Measurements from ENCODE around the gene LRRC27. TPM values are rescaled to one million over a fixed set of nuclear protein-coding genes. Genes with fewer than 3 reads are reported as not detected.
"Not testable (repeated sequence)": the region's sequence is repeated elsewhere in the genome, so short reads cannot be mapped to it uniquely, and the experiment has no call there.

LRRC27 gene
- total RNA-seq, 1 donor: 13.4 TPM

DNA sequence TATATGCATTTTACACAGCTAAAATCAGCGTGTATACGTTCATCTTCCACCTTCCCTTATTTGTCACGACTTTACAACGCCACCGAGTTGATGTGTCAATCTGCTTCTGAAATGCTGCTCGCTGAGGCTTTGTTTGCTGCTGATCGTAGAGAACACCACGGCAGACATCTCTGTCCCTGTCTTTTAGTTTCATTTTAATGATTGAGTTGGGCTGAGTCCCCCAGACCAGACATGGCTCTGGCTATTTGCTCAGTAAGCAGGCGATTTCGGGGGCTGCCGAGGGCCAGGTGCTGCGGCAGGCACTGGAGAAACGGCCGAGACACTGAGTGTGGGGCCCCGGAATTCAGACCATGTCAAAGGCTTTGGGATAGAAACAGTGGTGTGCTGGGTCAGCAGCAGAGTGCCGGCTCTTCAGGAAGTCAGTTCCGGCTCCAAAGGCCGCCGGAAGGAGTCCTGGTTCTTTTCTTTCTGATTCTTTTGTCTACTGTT lies 5.0 kb downstream of the LRRC27 start:
- no peaks in the 10 kb centered on the region for H4K20me1 ChIP-seq (ENCODE audit: insufficient read depth, low read length)
- H3K27me3 ChIP-seq (ENCODE audit: insufficient read depth, low read length): no peaks in the 10 kb centered on the region
- H2AFZ ChIP-seq (ENCODE audit: low read length): no peak overlapping the region
- TF ChIP-seq CTCF (IDR thresholded peaks at IDR 0.05; ENCODE audit: extremely low read depth, low read depth, low read length): no peak
- no peak overlapping the region for H3K4me2 ChIP-seq (ENCODE audit: insufficient read depth, low read length)
- peaks cover 7% of the 10 kb centered on the region for H3K4me1 ChIP-seq (ENCODE audit: insufficient read depth, low read length)
- H3K4me3 ChIP-seq (ENCODE audit: insufficient read depth, low read length): no peak overlapping the region
- H3K27ac ChIP-seq (ENCODE audit: low read depth, low read length): no peak overlapping the region
- H3K79me2 ChIP-seq (ENCODE audit: insufficient read depth, low read length): peaks cover 10% of the 10 kb centered on the region
- peaks cover 2% of the 10 kb centered on the region for H3K36me3 ChIP-seq (ENCODE audit: insufficient read depth, low read length)
- no peaks in the 10 kb centered on the region for H3K9me3 ChIP-seq (ENCODE audit: low read depth, low read length)
- no peak for DNase-seq (ENCODE audit: insufficient read length, low spot score, missing footprints)

DNA sequence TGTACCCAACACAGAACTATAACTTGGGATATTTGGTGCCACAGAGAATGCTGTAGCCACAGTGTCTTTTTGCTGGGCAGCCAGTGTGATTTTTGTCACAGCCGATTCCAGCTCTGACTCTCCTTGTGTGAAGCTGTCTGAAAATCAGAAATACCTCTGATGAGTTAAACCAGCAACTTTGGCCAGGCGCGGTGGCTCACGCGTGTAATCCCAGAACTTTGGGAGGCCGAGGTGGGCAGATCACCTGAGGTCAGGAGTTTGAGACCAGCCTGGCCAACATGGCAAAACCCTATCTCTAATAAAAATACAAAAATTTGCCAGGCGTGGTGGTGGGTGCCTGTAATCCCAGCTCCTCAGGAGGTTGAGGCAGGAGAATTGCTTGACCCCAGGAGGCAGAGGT lies 5.9 kb downstream of the LRRC27 start:
- H3K36me3 ChIP-seq (ENCODE audit: insufficient read depth, low read length); H2AFZ ChIP-seq (ENCODE audit: low read length); H3K9me3 ChIP-seq (ENCODE audit: low read depth, low read length); H3K27ac ChIP-seq (ENCODE audit: low read depth, low read length); H3K4me2 ChIP-seq (ENCODE audit: insufficient read depth, low read length); H3K27me3 ChIP-seq (ENCODE audit: insufficient read depth, low read length); DNase-seq (ENCODE audit: insufficient read length, low spot score, missing footprints); H3K79me2 ChIP-seq (ENCODE audit: insufficient read depth, low read length); H3K4me1 ChIP-seq (ENCODE audit: insufficient read depth, low read length); H4K20me1 ChIP-seq (ENCODE audit: insufficient read depth, low read length); H3K4me3 ChIP-seq (ENCODE audit: insufficient read depth, low read length): not testable (repeated sequence)

- H3K27me3 ChIP-seq (ENCODE audit: insufficient read depth, low read length): no peaks in the 10 kb centered on the region
- peaks cover 2% of the 10 kb centered on the region for H3K36me3 ChIP-seq (ENCODE audit: insufficient read depth, low read length)
- H2AFZ ChIP-seq (ENCODE audit: low read length): no peak overlapping the region
- no peak for TF ChIP-seq CTCF (IDR thresholded peaks at IDR 0.05; ENCODE audit: extremely low read depth, low read depth, low read length)
- no peaks in the 10 kb centered on the region for H3K4me1 ChIP-seq (ENCODE audit: insufficient read depth, low read length)
- no peaks in the 10 kb centered on the region for H3K79me2 ChIP-seq (ENCODE audit: insufficient read depth, low read length)
- H3K4me3 ChIP-seq (ENCODE audit: insufficient read depth, low read length): no peak overlapping the region
- no peaks in the 10 kb centered on the region for H4K20me1 ChIP-seq (ENCODE audit: insufficient read depth, low read length)
- H3K27ac ChIP-seq (ENCODE audit: low read depth, low read length): no peak overlapping the region
- no peak overlapping the region for H3K4me2 ChIP-seq (ENCODE audit: insufficient read depth, low read length)
- no peak for DNase-seq (ENCODE audit: insufficient read length, low spot score, missing footprints)
- no peaks in the 10 kb centered on the region for H3K9me3 ChIP-seq (ENCODE audit: low read depth, low read length)
Measured at GRCh38 chr10:132338876-132339275, 6.9 kb downstream of the LRRC27 start.

DNA sequence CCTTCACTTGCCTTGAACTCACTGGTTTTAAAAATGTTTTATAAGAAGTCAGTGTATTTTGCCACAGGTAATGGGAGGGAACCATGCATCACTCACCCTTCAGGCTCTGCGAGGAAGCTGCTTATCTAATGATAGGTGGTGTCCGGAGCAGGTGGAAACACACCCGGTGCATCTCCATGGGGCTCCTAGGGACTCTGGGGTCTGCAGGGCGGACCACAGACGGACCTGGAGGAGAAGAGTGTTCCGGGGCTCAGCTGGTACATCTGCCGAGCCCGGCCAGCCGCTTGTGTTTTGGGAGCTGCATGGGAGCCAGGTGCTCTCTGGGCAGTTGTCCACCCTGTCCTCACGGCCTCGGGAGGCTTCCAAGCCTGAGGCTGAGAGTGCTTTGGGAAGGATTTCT lies 7.3 kb downstream of the LRRC27 start:
- H3K27me3 ChIP-seq (ENCODE audit: insufficient read depth, low read length): no peaks in the 10 kb centered on the region
- no peak for TF ChIP-seq CTCF (IDR thresholded peaks at IDR 0.05; ENCODE audit: extremely low read depth, low read depth, low read length)
- H3K4me1 ChIP-seq (ENCODE audit: insufficient read depth, low read length): no peaks in the 10 kb centered on the region

More for the DNA sequence above, 7.3 kb downstream of the LRRC27 start:
- DNase-seq (ENCODE audit: insufficient read length, low spot score, missing footprints): peak; percentile 67
- H3K9me3 ChIP-seq (ENCODE audit: low read depth, low read length): no peaks in the 10 kb centered on the region
- H3K79me2 ChIP-seq (ENCODE audit: insufficient read depth, low read length): no peaks in the 10 kb centered on the region
- no peak overlapping the region for H3K4me3 ChIP-seq (ENCODE audit: insufficient read depth, low read length)
- no peak overlapping the region for H3K27ac ChIP-seq (ENCODE audit: low read depth, low read length)
- H4K20me1 ChIP-seq (ENCODE audit: insufficient read depth, low read length): no peaks in the 10 kb centered on the region
- no peak overlapping the region for H3K4me2 ChIP-seq (ENCODE audit: insufficient read depth, low read length)
- H3K36me3 ChIP-seq (ENCODE audit: insufficient read depth, low read length): peaks cover 2% of the 10 kb centered on the region
- H2AFZ ChIP-seq (ENCODE audit: low read length): no peak overlapping the region

All from osteoblast (primary cell).